HuH-7 (cell line): ENCODE data around the gene GPALPP1.
"Not testable (repeated sequence)": the region's sequence is repeated elsewhere in the genome, so short reads cannot be mapped to it uniquely, and the experiment has no call there.

ENCODE experiments used
- DNase-seq: peaks from one replicate; pipeline ENCODE4 v3.0.0; 2011; ENCODE audit warnings: low spot score

GPALPP1 gene

GRCh38 chr13:45063261-45063860 lies 74.0 kb downstream of the GPALPP1 start:
- no peak for DNase-seq

GRCh38 chr13:45063889-45064288 lies 74.6 kb downstream of the GPALPP1 start:
- not testable (repeated sequence) for DNase-seq

GRCh38 chr13:45064889-45065288 lies 75.6 kb downstream of the GPALPP1 start:
- DNase-seq, result no peak

GRCh38 chr13:45068036-45069001 lies 79.0 kb downstream of the GPALPP1 start:
- no peak for DNase-seq

- DNase-seq, result no peak
These were observed 84.5 kb downstream of the GPALPP1 start for GRCh38 chr13:45073809-45074208.

GRCh38 chr13:45074721-45075120 lies 85.4 kb downstream of the GPALPP1 start:
- no peak for DNase-seq

- no peak for DNase-seq
These were observed 88.7 kb downstream of the GPALPP1 start for GRCh38 chr13:45078003-45078402.
